Right lung (tissue), 5 donors: Measurements from ENCODE around the gene SGMS1. TPM values are rescaled to one million over a fixed set of nuclear protein-coding genes. Genes with fewer than 3 reads are reported as not detected.

Experiments
- DNase-seq, 2 donors: peaks; one replicate each; pipeline ENCODE4 v3.0.0-alpha.2; 2013
- polyA plus RNA-seq, 5 donors: library from polyadenylated mRNA; unstranded; fragments of 120-200 nt; gene quantifications; one replicate each; pipeline versions ENCODE4 v1.2.1 to v1.2.3, GENCODE V29; 2013; ENCODE audit warnings: inconsistent platforms in 1 of 5, low replicate concordance in 1 of 5; ENCODE audit not compliant: insufficient read length in 5 of 5, insufficient read depth in 1 of 5

SGMS1 gene
- polyA plus RNA-seq, 5 donors, result 44.5 to 63.4 (median 56.6) TPM

- DNase-seq, result no peak
Measured at GRCh38 chr10:50343702-50344331, 279.9 kb downstream of the SGMS1 start.

DNA sequence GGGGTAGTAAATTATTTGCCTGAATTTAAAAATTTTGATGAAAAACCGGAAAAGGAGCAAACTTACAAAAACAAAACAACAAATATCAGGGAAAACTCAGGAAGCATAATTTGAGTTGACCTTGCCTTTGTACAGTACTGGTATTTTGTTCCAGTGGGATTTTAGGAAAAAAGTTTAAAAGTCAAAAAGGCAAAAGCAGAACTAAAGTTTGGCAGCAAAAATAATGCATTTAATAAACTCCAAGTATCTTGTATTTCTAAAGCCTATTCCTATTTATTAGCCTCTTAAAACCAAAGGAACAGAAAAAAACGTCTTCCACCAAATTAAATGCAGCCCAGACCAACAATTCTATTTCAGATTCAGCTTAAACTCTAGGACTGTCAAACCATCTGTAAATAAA is 281.8 kb downstream of the SGMS1 start:
- no peak for DNase-seq

DNA sequence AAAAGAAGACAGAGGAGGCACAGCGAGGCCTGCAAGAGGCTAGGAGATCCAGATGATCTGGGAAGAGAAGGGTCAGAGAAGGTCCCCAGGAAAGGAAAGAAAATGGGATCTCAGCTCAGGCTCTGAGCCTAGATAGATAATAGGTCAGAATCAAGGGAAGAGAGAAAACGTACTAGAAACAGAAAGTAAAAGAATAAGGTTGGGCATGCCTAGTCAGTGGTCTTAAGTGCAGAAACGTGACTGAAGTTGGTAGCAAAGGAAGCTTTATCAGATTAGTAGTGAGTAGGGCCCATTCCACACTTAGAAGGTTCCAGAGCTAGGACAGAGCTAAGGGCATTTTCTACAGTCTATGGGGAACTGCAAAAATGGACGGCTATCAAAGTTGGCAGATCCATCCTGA is 287.6 kb downstream of the SGMS1 start:
- no peak for DNase-seq

DNA sequence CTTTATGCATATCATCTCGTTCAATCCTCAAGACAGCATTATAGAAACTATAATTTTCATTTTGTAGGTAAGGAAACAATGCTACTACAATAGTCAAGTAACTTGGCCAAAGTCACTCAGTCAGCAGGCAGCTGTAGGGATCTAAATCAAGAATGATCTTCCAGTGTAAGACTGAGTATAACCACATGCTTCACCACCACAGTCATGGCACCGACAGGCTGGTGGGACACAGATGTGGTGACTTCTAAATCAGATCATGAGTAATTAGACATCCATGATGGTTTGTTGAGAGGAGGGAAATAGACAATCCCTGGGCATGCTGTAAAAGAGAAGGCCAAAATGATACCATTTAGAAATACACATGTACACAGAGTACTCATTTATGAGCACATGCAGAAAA is 288.4 kb downstream of the SGMS1 start:
- no peak for DNase-seq

- no peak for DNase-seq
Measured at GRCh38 chr10:50334273-50334672, 289.5 kb downstream of the SGMS1 start.

- no peak for DNase-seq
Measured at GRCh38 chr10:50333872-50334271, 289.9 kb downstream of the SGMS1 start.

DNA sequence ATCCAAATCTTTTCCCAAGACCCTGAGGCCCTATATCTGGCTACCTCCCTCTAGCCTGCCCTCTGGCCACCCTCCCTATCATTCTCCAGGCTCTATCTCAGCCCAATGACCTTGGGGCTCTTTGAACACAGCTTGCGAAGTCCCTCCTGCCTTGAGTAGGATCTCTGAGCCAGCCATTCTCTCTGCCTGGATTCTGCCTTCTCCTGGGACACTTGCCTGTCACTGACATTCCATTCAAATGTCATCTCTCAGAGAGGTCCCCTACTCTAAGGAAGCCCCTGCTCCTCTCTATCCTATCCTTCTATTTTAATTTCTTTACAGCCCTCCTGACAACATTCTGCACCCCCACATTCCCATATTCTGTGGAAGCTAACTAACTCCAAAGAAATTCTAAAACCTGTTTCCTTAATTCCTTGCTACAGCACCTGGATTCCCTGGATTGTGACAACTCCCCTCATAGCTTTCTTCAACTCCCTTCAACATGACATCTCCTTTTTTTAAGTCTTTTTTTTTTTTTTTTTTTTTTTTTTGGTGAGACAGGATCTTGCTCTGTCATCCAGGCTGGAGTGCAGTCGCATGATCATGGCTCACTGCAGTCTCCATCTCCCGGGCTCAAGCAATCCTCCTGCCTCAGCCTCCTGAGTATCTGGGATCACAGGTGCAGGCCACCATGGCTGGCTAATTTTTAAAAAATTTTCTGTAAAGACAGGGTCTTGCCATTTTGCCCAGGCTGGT is 291.5 kb downstream of the SGMS1 start:
- DNase-seq, result no peak

GRCh38 chr10:50331486-50331885 is 292.3 kb downstream of the SGMS1 start:
- no peak for DNase-seq

- peak; percentile 70 to 71 for DNase-seq
Measured at GRCh38 chr10:50326757-50327701, 296.7 kb downstream of the SGMS1 start.

- no peak for DNase-seq
Measured at GRCh38 chr10:50326172-50326555, 297.6 kb downstream of the SGMS1 start.

DNA sequence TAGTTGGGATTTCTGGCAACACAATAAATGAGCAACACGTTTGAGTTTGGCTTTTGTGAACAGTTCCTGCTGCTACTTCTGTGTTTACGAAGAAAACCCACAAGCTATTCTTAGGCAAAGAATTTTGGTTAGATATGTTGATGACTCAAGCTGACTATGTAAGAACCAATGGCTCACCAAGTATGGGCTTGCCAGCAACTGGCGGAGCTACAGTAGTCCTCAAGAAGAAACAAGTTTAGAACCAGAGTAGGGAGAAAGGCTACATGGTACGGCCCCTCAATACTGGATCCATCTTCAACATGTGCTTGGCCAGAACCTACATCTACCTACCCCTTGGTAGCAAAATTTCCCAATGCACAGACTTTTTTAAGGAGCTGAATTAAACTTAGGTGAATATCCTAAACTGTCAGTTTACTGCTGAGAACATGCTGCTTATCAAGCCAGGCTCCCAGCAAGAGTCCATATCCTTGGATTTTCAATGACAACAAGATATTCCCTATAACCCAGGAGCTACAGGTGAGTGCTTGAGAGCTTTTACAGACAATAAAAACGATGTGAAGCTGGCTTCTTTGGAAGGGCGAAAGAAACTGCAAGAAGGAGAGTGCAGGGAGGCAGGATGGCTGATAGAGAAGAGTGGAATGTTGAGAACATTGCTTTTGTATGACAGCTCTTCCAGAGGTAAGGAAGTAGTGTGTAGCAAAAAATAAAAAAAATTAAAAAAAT is 298.1 kb downstream of the SGMS1 start:
- DNase-seq, result no peak

DNA sequence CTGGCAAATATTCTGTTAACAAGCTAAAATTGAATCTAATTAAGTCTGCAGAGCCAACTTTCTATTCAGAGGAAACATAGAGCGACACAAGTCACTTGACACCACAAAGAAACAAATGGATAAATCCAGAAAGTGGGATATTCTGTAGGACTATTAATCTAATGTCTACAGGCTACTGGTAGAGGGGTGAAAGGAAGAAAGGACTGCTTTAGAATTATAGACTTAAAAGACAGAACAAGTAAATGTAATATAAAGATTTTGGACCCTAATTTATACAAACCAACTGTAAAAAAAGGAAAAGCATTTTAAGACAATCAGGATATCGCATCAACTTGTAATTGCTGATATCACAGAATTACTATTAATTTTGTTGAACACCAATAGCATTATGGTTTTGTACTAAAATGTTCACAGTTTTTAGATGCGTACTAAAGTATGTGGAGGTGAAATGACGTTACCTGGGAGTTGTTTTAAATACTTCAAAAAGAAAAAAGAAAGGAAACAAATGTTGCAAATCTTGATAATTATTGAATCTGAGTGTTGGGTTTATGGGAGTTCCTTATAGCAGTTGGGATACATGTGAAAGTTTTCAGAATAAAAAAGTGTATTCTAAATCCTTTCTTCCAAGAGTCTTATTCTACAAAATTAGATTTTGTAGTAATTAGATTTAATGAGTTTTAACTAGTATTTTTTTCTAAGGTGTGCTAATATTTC is 298.9 kb downstream of the SGMS1 start:
- DNase-seq, result no peak

- DNase-seq, result no peak
Measured at GRCh38 chr10:50324046-50324445, 299.7 kb downstream of the SGMS1 start.

DNA sequence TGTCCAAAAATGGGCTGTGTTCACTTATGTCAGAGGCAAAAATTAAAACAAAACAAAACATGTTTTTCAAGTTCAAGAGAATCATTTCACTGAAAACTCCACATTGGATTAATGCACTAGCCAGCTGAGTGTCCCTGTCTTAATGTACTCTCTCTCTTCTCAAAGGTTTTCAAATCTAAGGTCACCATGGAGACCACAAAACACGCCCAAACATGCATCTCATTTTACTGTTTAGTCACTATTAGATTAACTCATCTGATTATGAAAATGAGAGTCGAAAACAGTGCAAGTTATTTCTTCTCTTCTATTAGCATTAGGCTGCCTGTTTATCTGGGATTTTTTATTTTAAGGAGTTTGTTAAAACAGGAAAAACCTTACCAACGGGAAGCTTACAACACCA is 301.7 kb downstream of the SGMS1 start:
- DNase-seq, result no peak

DNA sequence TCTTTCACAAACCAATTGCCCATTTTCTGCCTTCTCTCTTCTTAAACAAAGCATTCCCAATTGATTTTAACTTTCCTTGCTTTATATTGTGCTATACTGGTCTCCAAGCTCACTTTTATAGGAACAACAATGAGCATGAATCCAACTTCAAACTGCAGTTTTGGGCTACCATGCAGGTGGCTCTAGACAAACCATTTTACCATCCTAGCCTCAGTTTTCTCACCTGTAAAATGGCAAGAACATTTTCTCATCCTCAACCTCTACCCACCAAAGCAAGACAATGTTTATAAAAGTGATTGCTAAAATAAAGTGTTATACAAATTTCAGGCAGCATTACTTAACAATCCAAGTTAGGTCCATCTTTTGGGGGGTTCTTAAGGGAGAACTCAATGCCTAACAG is 305.6 kb downstream of the SGMS1 start:
- DNase-seq, result no peak

- no peak for DNase-seq
Measured at GRCh38 chr10:50316695-50317648, 306.8 kb downstream of the SGMS1 start.

DNA sequence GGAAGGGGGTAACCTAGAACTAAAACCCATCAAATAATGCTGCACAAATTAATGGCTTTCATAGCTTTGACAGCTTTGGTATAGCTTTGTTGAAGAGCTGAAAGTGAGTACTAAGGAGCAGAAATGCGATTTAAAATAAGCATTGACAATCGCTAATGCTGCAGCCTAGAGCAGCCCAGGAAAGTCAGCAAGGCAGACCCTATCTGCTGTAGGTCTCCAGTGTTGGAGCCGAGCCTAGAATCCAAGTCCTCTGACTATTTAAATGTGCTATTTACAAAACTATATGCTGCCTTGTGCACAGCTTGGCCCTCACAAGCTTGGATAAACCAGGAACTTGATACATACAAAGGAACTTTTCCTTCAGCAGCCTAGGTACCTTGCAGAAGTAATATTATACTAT is 307.6 kb downstream of the SGMS1 start:
- peak in 1 of 2 donors; percentile 20 for DNase-seq

- DNase-seq, result no peak
Measured at GRCh38 chr10:50315424-50315823, 308.3 kb downstream of the SGMS1 start.

DNA sequence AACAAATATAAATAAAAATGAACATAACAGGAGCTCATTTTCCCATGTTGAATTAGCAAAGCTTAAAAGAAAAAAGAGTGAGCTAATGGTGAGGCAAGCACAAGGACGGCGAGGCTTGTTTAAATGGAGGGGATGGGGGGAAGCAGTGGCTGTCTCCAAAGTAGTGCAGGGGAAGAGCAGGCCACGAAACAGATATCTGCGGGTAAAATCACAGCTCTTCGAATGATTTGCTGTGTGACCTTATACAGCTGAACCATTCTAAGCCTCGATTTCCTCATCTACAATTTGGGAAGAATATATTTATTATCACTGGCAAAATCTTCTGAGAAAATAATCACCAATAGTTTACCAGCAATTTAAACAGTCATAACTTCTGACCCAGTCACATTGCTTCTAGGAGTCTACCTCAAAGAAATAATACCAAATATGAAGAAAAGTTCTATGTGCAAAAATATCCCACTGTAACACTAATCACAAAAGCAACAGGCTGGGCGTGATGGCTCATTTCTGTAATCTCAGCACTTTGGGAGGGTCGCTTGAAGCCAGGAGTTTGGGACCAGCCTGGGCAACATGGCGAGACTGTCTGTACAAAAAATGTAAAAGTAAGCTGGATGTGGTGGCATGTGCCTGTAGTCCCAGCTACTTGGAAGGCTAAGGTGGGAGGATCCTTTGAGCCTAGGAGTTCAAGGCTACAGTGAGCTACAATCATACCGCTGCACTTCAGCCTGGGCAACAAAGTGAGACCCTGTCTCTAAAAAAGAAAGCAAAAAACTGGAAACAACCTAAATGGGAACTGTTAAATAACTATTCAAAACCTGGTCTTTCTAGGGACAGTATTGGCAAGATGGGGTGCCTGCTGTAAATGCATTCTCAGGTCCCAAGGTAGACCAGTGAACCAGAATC is 309.3 kb downstream of the SGMS1 start:
- DNase-seq, result no peak
